Kidney epithelial cell (primary cell): ENCODE measurements around the gene TAS2R14. TPM values are rescaled to one million over a fixed set of nuclear protein-coding genes. Genes with fewer than 3 reads are reported as not detected.

ENCODE experiments used
- DNase-seq: peaks from one replicate; pipeline ENCODE4 v3.0.0-alpha.2; 2010; ENCODE audit warnings: low read depth
- H3K27me3 ChIP-seq: 2 replicates; pipeline ENCODE4 v1.6.0; 2011; ENCODE audit warnings: low read length; ENCODE audit not compliant: control insufficient read depth, insufficient read depth
- H3K36me3 ChIP-seq: 2 replicates; pipeline ENCODE4 v1.5.1; 2011; ENCODE audit warnings: low read length; ENCODE audit not compliant: control insufficient read depth, insufficient read depth
- H3K4me3 ChIP-seq: 2 replicates; pipeline ENCODE4 v1.5.1; 2011; ENCODE audit warnings: low read depth, mild to moderate bottlenecking, control low read depth, low read length
- total RNA-seq: library from RNA; depleted of rRNA; stranded (reverse); fragments of >200 nt; gene quantifications from 2 replicates; pipeline ENCODE4 v1.2.3, GENCODE V29; 2015
- TF ChIP-seq, protein P1 (sequence below): IDR thresholded peaks from 2 replicates; pipeline ENCODE4 v1.5.1; 2011; ENCODE audit warnings: mild to moderate bottlenecking, moderate library complexity, low read length, control low read depth, inconsistent platforms; ENCODE audit not compliant: insufficient read depth, poor library complexity, severe bottlenecking

TAS2R14 gene, protein sequence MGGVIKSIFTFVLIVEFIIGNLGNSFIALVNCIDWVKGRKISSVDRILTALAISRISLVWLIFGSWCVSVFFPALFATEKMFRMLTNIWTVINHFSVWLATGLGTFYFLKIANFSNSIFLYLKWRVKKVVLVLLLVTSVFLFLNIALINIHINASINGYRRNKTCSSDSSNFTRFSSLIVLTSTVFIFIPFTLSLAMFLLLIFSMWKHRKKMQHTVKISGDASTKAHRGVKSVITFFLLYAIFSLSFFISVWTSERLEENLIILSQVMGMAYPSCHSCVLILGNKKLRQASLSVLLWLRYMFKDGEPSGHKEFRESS
- 2.5 and 3.1 TPM in 2 replicates for total RNA-seq

DNA sequence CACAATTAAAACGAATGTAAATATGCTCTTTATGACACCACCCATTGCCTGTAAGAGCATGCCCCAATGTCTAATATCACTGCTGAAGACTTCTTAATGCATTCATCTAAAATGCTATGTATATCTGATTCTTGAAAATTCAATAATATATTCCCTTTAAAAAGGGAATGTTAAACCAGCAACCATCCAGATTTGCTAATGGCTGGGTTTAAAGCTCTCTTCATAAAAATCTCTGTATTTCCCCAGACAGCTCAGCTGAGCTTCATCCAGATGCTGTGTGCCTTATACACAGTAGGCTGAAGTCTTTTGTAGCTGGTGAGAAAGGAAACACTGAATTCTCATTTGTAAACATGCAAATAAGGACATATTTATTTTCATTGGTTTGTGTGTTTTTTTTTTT, at the start of gene TAS2R14:
Gene TAS2R14 (minus strand): TSS at position 101 of the 400 bp plus-strand sequence. CDS start 56 bp downstream, at position 45.
- TF ChIP-seq, protein P1, sequence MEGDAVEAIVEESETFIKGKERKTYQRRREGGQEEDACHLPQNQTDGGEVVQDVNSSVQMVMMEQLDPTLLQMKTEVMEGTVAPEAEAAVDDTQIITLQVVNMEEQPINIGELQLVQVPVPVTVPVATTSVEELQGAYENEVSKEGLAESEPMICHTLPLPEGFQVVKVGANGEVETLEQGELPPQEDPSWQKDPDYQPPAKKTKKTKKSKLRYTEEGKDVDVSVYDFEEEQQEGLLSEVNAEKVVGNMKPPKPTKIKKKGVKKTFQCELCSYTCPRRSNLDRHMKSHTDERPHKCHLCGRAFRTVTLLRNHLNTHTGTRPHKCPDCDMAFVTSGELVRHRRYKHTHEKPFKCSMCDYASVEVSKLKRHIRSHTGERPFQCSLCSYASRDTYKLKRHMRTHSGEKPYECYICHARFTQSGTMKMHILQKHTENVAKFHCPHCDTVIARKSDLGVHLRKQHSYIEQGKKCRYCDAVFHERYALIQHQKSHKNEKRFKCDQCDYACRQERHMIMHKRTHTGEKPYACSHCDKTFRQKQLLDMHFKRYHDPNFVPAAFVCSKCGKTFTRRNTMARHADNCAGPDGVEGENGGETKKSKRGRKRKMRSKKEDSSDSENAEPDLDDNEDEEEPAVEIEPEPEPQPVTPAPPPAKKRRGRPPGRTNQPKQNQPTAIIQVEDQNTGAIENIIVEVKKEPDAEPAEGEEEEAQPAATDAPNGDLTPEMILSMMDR, result no peak
- no peak within 1 kb of the TSS for H3K4me3 ChIP-seq
- DNase-seq, result no peak
- no peaks in the 10 kb centered on the region for H3K36me3 ChIP-seq
- H3K27me3 ChIP-seq, result no peaks in the 10 kb centered on the region

DNA sequence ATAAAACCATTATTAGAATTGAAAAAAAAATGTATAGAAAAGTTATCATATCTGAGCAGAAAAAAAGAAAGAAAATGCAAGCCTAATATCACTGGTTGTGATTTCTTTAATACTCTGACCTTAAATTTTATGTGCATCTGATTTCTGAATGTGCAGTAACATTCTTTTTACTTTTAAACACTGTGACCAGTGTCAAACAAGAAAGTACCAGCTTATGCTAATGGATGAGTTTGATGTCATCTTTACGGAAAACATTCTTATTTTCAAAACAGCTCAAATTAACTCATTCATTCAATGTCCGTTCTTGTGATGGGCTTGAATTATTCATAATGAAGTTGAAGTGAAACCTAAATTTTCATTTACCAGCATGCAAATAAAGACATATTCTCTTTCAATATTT, 47.7 kb upstream of the TAS2R14 start, which contains the start of gene TAS2R50:
Gene TAS2R50 (minus strand): TSS at position 101 of the 400 bp plus-strand sequence. CDS start 52 bp downstream, at position 49.
- no peaks in the 10 kb centered on the region for H3K27me3 ChIP-seq
- no peaks in the 10 kb centered on the region for H3K36me3 ChIP-seq
- no peak for DNase-seq
- H3K4me3 ChIP-seq, result no peak within 1 kb of the TSS
- TF ChIP-seq, protein P1, result no peak

DNA sequence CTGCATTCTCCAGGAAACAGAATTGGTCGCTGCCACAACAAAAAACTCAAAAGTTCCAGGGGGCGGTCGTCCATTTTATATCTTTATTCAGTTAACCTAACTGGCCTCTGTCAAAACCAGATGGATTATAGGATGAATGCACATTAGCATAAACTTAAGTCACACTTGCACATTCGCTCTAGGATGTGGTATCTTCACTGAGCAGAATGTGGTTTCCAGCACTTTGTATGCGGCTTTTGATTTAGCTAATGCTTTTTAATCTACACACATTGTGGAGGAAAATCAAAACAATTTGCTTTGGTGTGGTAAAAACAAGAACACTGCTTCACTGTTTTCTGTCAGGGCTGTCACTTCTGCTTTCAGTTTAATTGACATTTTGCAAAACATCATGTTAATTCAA, 43.2 kb upstream of the TAS2R14 start:
- no peaks in the 10 kb centered on the region for H3K27me3 ChIP-seq
- no peaks in the 10 kb centered on the region for H3K36me3 ChIP-seq
- H3K4me3 ChIP-seq, result no peak overlapping the region
- DNase-seq, result no peak
- TF ChIP-seq, protein P1, result no peak

DNA sequence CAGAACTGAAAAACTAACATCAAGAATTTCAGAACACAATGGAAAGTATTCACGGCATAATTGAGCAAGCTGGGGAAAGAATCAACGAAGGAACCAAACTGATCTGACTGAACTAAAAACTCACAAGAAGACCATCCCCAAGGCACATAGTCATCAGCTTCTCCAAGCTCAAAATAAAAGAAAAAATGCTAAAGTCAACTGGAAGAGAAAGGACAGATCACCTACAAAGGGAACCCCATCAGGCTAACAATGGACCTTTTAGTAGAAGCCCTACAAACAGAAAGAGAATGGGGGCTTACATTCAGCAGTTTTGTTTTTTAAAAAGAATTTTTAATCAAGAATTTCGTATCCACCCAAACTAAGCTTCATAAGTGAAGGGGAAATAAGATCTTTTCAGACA, 35.9 kb upstream of the TAS2R14 start:
- H3K4me3 ChIP-seq, result no peak overlapping the region
- no peaks in the 10 kb centered on the region for H3K36me3 ChIP-seq
- no peak for DNase-seq
- TF ChIP-seq, protein P1, result no peak
- H3K27me3 ChIP-seq, result no peaks in the 10 kb centered on the region

DNA sequence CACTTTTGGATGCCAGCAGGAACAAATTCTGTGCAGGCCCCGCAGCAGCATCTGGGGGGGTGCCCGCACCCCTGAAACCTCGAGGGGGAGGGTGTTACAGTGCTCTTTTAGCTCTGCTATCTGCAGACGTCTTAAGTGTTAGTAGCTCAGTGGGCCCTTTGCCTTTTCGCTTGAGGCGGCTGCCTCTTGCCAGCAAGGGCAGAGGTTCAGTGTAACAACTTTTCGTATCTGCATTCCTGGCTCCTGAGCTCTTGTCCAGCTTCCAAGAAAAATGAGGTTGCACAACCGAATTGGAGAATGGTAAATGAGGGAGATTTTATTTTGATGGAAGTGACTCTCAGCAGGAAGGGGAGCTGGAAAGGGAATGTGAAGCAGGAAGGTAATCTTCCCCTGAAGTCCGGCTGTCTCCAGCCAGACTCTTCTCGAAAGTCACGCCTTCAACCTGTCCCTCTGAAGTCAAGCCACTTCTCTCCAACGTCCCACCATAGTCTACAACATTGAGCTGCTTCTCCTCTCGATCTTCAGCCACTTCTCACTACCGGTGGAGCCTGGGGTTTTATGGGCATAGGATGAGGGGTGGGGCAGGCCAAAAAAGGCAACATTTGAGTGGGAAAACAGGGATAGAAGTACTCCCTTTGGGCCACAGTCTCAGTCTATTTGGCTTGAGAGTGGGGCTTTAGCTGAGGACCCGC, 29.8 kb upstream of the TAS2R14 start:
- DNase-seq, result no peak

More for the DNA sequence above, 29.8 kb upstream of the TAS2R14 start:
- Histone ChIP-seq H3K4me3 (no peak overlapping the region), H3K27me3 (no peaks in the 10 kb centered on the region), H3K36me3 (no peaks in the 10 kb centered on the region)
- TF ChIP-seq, protein P1, result no peak
